Liver (tissue), 3 donors: ENCODE data around the gene DNAH1.

Experiments
- EGR1 ChIP-seq, 2 donors: IDR thresholded peaks; 2 replicates each; pipeline ENCODE4 v1.6.1; 2016 to 2018; ENCODE audit warnings: antibody characterized with exemption in 2 of 2, low read depth in 2 of 2
- GABPA ChIP-seq, 2 donors: IDR thresholded peaks in 1 of 2; conservative IDR thresholded peaks in 1 of 2; 2 replicates each; pipeline ENCODE4 v1.6.1; 2016; ENCODE audit warnings: antibody characterized with exemption in 2 of 2, mild to moderate bottlenecking in 1 of 2, moderate library complexity in 1 of 2
- RAD21 ChIP-seq, 2 donors: IDR thresholded peaks; 2 replicates each; pipeline ENCODE4 v1.6.1; 2016; ENCODE audit warnings: antibody characterized with exemption in 2 of 2, mild to moderate bottlenecking in 2 of 2
- RXRA ChIP-seq, 2 donors: IDR thresholded peaks; 2 replicates each; pipeline ENCODE4 v1.6.1; 2017 to 2018; ENCODE audit warnings: antibody characterized with exemption in 2 of 2, mild to moderate bottlenecking in 1 of 2
- YY1 ChIP-seq: IDR thresholded peaks from 2 replicates; pipeline ENCODE4 v1.6.1; 2016; ENCODE audit warnings: antibody characterized with exemption, mild to moderate bottlenecking
- ZBTB33 ChIP-seq: IDR thresholded peaks from 2 replicates; pipeline ENCODE4 v1.6.1; 2016; ENCODE audit warnings: antibody characterized with exemption
- TF ChIP-seq, protein P1 (sequence below): fragments of 150-350 bp; IDR thresholded peaks from 2 replicates; pipeline ENCODE4 v1.5.1; 2017; ENCODE audit warnings: improper control_type of control experiment, low read depth, low read length; ENCODE audit not compliant: missing input control
- TF ChIP-seq, protein P2 (sequence below): IDR thresholded peaks from 2 replicates; pipeline ENCODE4 v1.6.1; 2016; ENCODE audit warnings: antibody characterized with exemption
- TF ChIP-seq, protein P3 (sequence below): IDR thresholded peaks from 2 replicates; pipeline ENCODE4 v1.6.1; 2016; ENCODE audit warnings: antibody characterized with exemption, mild to moderate bottlenecking
- donor health status: healthy.
- donor health status: healthy.

GRCh38 chr3:52422669-52423068 is 106.5 kb downstream of the DNAH1 start:
- TF ChIP-seq, protein P1, sequence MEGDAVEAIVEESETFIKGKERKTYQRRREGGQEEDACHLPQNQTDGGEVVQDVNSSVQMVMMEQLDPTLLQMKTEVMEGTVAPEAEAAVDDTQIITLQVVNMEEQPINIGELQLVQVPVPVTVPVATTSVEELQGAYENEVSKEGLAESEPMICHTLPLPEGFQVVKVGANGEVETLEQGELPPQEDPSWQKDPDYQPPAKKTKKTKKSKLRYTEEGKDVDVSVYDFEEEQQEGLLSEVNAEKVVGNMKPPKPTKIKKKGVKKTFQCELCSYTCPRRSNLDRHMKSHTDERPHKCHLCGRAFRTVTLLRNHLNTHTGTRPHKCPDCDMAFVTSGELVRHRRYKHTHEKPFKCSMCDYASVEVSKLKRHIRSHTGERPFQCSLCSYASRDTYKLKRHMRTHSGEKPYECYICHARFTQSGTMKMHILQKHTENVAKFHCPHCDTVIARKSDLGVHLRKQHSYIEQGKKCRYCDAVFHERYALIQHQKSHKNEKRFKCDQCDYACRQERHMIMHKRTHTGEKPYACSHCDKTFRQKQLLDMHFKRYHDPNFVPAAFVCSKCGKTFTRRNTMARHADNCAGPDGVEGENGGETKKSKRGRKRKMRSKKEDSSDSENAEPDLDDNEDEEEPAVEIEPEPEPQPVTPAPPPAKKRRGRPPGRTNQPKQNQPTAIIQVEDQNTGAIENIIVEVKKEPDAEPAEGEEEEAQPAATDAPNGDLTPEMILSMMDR, result no peak
- TF ChIP-seq RAD21 (IDR thresholded peaks at IDR 0.05) (no peak), GABPA (IDR thresholded peaks at IDR 0.05 in 1 of 2, conservative IDR thresholded peaks at IDR 0.05 in 1 of 2) (no peak), ZBTB33 (no peak), RXRA (IDR thresholded peaks at IDR 0.05) (no peak), YY1 (no peak), EGR1 (IDR thresholded peaks at IDR 0.05; ENCODE audit: low read depth in 2 of 2) (no peak)
- TF ChIP-seq, protein P2, sequence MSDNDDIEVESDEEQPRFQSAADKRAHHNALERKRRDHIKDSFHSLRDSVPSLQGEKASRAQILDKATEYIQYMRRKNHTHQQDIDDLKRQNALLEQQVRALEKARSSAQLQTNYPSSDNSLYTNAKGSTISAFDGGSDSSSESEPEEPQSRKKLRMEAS, result no peak
- TF ChIP-seq, protein P3, sequence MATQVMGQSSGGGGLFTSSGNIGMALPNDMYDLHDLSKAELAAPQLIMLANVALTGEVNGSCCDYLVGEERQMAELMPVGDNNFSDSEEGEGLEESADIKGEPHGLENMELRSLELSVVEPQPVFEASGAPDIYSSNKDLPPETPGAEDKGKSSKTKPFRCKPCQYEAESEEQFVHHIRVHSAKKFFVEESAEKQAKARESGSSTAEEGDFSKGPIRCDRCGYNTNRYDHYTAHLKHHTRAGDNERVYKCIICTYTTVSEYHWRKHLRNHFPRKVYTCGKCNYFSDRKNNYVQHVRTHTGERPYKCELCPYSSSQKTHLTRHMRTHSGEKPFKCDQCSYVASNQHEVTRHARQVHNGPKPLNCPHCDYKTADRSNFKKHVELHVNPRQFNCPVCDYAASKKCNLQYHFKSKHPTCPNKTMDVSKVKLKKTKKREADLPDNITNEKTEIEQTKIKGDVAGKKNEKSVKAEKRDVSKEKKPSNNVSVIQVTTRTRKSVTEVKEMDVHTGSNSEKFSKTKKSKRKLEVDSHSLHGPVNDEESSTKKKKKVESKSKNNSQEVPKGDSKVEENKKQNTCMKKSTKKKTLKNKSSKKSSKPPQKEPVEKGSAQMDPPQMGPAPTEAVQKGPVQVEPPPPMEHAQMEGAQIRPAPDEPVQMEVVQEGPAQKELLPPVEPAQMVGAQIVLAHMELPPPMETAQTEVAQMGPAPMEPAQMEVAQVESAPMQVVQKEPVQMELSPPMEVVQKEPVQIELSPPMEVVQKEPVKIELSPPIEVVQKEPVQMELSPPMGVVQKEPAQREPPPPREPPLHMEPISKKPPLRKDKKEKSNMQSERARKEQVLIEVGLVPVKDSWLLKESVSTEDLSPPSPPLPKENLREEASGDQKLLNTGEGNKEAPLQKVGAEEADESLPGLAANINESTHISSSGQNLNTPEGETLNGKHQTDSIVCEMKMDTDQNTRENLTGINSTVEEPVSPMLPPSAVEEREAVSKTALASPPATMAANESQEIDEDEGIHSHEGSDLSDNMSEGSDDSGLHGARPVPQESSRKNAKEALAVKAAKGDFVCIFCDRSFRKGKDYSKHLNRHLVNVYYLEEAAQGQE, result no peak
